HFF-Myc (cell line): ENCODE results near the gene NTSR1.
A peak's percentile ranks its signal among the peaks of the same experiment; 100 is the strongest.

ENCODE experiments used
- DNase-seq: peaks from one replicate; pipeline ENCODE4 v3.0.0-alpha.2; 2011; ENCODE audit warnings: low read depth; ENCODE audit errors: extremely low read depth
- H3K4me3 ChIP-seq: replicated peaks from 2 replicates; pipeline ENCODE4 v1.5.1; 2011; ENCODE audit warnings: low read depth, mild to moderate bottlenecking, control low read depth, low read length
- TF ChIP-seq, protein P1 (sequence below): IDR thresholded peaks from 2 replicates; pipeline ENCODE4 v1.5.1; 2012; ENCODE audit warnings: mild to moderate bottlenecking, low read depth, low read length, control low read depth; ENCODE audit errors: missing control alignments

Gene NTSR1

DNA sequence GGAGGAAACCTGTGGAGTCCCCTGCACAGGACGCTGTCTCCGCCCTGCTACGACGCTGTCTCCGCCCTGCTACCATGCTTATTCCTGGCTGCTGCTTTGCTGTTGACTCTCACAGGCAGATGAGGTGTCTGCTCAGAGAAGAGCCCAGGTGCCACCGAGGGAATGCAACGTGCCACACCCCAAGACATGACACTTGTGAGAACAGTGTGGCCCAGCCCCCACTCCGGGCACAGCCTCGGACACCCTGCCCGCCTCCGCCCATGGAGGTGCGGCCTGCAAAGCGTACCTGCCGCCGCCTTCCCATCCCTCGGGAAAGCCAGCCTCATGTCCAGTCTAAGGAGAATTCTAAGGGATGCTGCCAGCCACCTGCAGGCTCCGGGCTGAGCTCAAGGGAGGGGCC lies 72.1 kb downstream of the NTSR1 start:
- DNase-seq, result no peak
- TF ChIP-seq, protein P1, sequence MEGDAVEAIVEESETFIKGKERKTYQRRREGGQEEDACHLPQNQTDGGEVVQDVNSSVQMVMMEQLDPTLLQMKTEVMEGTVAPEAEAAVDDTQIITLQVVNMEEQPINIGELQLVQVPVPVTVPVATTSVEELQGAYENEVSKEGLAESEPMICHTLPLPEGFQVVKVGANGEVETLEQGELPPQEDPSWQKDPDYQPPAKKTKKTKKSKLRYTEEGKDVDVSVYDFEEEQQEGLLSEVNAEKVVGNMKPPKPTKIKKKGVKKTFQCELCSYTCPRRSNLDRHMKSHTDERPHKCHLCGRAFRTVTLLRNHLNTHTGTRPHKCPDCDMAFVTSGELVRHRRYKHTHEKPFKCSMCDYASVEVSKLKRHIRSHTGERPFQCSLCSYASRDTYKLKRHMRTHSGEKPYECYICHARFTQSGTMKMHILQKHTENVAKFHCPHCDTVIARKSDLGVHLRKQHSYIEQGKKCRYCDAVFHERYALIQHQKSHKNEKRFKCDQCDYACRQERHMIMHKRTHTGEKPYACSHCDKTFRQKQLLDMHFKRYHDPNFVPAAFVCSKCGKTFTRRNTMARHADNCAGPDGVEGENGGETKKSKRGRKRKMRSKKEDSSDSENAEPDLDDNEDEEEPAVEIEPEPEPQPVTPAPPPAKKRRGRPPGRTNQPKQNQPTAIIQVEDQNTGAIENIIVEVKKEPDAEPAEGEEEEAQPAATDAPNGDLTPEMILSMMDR, result no peak
- H3K4me3 ChIP-seq, result no peak overlapping the region

- H3K4me3 ChIP-seq, result no peak overlapping the region
- DNase-seq, result no peak
- TF ChIP-seq, protein P1, result peak; percentile 18
Measured at GRCh38 chr20:62782149-62782892, 73.7 kb downstream of the NTSR1 start.

DNA sequence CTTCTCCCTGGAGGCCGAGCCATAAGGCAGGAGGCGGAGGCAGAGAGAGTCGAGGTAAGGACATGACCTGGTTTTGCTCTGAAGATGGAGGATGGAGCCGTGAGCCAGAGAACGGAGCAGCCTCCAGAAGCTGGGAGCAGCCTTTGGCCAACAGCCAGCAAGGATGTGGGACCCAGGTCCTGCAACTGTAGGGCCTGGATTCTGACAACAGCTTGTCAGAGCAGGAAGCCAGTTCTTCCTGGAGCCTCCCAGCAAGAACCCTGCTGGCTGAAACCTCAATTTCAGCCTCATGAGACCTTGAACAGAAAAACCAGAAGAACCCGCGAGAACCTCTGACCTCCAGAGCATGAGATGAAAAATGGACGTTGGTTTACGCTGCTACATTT lies 74.2 kb downstream of the NTSR1 start:
- TF ChIP-seq, protein P1, result no peak
- no peak overlapping the region for H3K4me3 ChIP-seq
- DNase-seq, result no peak

DNA sequence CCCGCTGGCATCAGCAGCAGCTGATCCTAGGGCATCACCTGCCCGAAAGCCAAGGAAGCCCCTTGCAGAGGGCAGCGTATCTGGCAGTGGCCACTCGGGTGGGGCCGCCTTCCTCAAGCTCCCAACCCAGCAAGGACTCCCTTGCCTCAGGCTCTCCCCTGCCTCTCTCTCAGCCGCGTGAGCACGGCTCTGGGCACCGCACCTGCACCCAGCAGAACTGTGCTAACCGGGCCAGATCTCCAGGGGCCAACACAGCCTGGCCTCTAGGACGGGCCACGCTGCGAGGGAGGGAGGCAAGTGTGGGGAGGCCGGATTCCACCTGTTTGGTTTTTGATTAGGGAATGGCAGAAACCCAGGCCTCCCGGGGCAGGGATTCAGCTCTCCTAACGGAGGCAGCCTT lies 75.9 kb downstream of the NTSR1 start:
- TF ChIP-seq, protein P1, result no peak
- H3K4me3 ChIP-seq, result no peak overlapping the region

DNA sequence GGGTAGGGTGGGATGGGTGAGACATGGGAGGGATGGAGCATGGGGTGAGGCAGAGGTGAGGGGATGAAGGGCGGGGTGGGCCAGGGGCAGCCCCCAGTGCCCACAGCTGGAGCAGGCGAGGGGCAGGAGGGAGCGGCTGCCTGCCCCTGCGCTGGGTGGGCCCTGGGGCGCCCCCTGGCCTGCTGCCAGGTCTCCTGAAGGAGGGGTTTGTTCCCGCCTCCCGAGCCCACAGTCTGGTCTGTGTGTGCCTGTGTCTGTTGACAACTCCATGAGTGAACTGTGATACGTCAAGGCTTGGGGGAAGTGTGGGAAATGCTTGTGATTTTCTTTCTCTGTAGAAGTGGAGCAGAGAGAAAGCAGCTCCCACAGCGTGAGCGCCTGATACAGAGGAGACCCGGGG lies 76.8 kb downstream of the NTSR1 start:
- DNase-seq, result no peak
- no peak overlapping the region for H3K4me3 ChIP-seq
- TF ChIP-seq, protein P1, result no peak

More for the DNA sequence above, 75.9 kb downstream of the NTSR1 start:
- DNase-seq, result no peak

DNA sequence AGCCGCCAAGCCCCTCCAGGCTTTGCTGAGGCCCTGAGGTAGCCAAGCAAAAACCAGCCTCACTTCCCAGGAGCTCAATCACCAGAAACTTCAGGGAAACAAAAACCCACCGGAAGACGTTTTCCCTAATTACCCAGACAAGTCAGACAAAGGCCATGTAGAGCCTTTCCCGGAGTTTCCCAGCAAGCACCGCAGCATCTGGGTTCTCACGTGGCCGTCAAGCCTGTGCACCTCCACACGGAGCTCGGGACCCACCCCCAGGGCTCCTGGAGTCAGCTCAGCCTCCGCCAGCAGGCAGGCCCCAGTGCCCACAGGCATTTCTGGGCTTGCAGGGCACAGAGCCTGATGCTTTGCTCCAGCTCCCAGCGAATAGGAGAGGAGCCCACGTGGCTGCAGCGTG lies 77.5 kb downstream of the NTSR1 start:
- no peak overlapping the region for H3K4me3 ChIP-seq
- DNase-seq, result no peak
- TF ChIP-seq, protein P1, result no peak

DNA sequence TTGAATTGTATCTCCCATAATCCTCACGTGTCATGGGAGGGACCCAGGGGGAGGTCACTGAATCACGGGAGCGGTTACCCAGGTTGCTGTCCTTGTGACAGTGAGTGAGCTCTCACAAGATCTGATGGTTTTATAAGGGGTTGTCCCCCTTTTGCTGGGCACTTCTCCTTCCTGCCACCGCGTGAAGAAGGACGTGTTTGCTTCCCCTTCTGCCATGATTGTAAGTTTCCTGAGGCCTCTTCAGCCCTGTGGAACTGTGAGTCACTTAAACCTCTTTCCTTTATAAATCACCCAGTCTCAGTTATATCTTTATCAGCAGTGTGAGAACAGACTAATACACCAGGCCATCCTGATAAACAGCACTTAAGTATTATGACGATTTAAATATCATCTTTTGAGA lies 78.7 kb downstream of the NTSR1 start:
- H3K4me3 ChIP-seq, result no peak overlapping the region
- DNase-seq, result no peak
- TF ChIP-seq, protein P1, result no peak
